Subcutaneous adipose tissue (tissue), 4 donors: ENCODE measurements around the gene PRX. TPM values are rescaled to one million over a fixed set of nuclear protein-coding genes. Genes with fewer than 3 reads are reported as not detected.

ENCODE experiments used
- CTCF ChIP-seq: fragments of 450-650 bp; IDR thresholded peaks from one replicate; pipeline ENCODE4 v1.5.1; 2016; ENCODE audit warnings: low read depth, mild to moderate bottlenecking, control low read depth, antibody characterized with exemption, moderate library complexity
- total RNA-seq, 4 donors: library from RNA; depleted of rRNA; stranded (reverse); fragments of >200 nt; gene quantifications; one replicate each; pipeline ENCODE4 v1.1.0, GENCODE V29; 2016

PRX gene
- total RNA-seq, 4 donors from 2014 or later, result 2.0 to 8.1 (median 3.4) TPM

GRCh38 chr19:40452016-40452415 lies 38.8 kb upstream of the PRX start:
- no peak for TF ChIP-seq CTCF

- no peak for TF ChIP-seq CTCF
Observed at GRCh38 chr19:40450664-40451063, 37.5 kb upstream of the PRX start.

- no peak for TF ChIP-seq CTCF
Observed at GRCh38 chr19:40449506-40449905, 36.3 kb upstream of the PRX start.

GRCh38 chr19:40446263-40446784 lies 33.1 kb upstream of the PRX start:
- TF ChIP-seq CTCF, result no peak

- TF ChIP-seq CTCF, result no peak
Observed at GRCh38 chr19:40445780-40446262, 32.6 kb upstream of the PRX start.

GRCh38 chr19:40444825-40445312 lies 31.7 kb upstream of the PRX start:
- TF ChIP-seq CTCF, result no peak

- no peak for TF ChIP-seq CTCF
Observed at GRCh38 chr19:40444000-40444824, 31.0 kb upstream of the PRX start, which contains the start of gene SERTAD3. SERTAD3 (minus strand) TSS chr19:40444335; CDS start chr19:40442080, 2,255 bp downstream.
